ENCODE data around the gene LGALS1. TPM values are rescaled to one million over a fixed set of nuclear protein-coding genes. Genes with fewer than 3 reads are reported as not detected.
A peak's percentile ranks its signal among the peaks of the same experiment; 100 is the strongest.

LGALS1 gene
- total and polyA plus RNA-seq, 12 donors: 190 to 4,628 (median 918) TPM

DNA sequence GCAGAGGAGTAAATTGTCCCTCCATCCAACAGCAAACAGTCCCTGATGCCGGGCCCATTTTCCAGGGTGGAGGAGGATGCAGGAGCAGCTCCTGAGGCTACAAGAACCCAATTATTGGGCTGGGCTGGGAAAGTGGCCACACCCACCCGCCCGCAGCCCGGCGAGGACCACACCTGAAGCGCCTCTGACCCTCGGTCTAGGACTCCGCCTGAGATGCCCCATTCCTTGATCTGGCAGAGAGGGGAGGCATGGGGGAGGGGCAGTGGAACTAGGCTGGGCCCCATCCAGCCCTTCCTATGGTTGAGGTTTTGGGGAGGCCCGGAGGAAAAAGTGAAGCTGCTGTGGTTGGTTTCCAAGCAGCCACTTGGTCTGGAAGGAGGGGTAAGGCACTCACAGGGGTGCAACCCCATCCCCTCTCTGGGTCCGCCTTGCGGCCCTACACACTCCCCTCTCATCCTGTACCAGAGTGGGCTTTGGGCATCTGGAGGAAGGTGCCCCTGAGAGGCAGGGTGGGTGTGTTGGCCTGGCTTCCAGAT lies 2.4 kb upstream of the LGALS1 start:
- DNase-seq: no peak

GRCh38 chr22:37674248-37674647 lies 1.2 kb upstream of the LGALS1 start:
- Histone ChIP-seq H3K4me1 (replicated peaks in 1 of 2) (peaks cover 20 to 32% of the 10 kb centered on the region in 2 donors), H3K27me3 (no peaks in the 10 kb centered on the region), H3K9me3 (replicated peaks in 1 of 3) (no peaks in the 10 kb centered on the region), H3K27ac (peak overlapping the region in 4 of 5 donors; percentile 85 to 98 (median 94)), H3K36me3 (replicated peaks in 1 of 2) (peaks cover 0 to 5% of the 10 kb centered on the region in 2 donors), H3K4me3 (no peak overlapping the region)
- DNase-seq: no peak
- intact Hi-C loops (cut with DNase I): no loop called here
- TF ChIP-seq, protein P1, sequence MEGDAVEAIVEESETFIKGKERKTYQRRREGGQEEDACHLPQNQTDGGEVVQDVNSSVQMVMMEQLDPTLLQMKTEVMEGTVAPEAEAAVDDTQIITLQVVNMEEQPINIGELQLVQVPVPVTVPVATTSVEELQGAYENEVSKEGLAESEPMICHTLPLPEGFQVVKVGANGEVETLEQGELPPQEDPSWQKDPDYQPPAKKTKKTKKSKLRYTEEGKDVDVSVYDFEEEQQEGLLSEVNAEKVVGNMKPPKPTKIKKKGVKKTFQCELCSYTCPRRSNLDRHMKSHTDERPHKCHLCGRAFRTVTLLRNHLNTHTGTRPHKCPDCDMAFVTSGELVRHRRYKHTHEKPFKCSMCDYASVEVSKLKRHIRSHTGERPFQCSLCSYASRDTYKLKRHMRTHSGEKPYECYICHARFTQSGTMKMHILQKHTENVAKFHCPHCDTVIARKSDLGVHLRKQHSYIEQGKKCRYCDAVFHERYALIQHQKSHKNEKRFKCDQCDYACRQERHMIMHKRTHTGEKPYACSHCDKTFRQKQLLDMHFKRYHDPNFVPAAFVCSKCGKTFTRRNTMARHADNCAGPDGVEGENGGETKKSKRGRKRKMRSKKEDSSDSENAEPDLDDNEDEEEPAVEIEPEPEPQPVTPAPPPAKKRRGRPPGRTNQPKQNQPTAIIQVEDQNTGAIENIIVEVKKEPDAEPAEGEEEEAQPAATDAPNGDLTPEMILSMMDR (IDR thresholded peaks at IDR 0.05): no peak
- TF ChIP-seq POLR2A (IDR thresholded peaks at IDR 0.05): no peak
- WGBS, 4 donors: 77 to 83% (median 82%) methylated on average over 11 to 12 of the region's 12 CpGs

More for the DNA sequence above, 2.4 kb upstream of the LGALS1 start:
- Histone ChIP-seq H3K9me3 (replicated peaks in 1 of 3) (no peaks in the 10 kb centered on the region), H3K27me3 (no peaks in the 10 kb centered on the region), H3K27ac (peak overlapping the region in 1 of 5 donors; percentile 49), H3K4me3 (no peak overlapping the region), H3K4me1 (replicated peaks in 1 of 2) (peaks cover 20 to 32% of the 10 kb centered on the region in 2 donors), H3K36me3 (replicated peaks in 1 of 2) (no peaks in the 10 kb centered on the region)
- TF ChIP-seq, protein P1 (IDR thresholded peaks at IDR 0.05): no peak
- TF ChIP-seq POLR2A (IDR thresholded peaks at IDR 0.05): no peak
- intact Hi-C loops (cut with DNase I): no loop called here
- WGBS, 4 donors: 64 to 77% (median 75%) methylated on average over 3 to 11 of the region's 11 CpGs

DNA sequence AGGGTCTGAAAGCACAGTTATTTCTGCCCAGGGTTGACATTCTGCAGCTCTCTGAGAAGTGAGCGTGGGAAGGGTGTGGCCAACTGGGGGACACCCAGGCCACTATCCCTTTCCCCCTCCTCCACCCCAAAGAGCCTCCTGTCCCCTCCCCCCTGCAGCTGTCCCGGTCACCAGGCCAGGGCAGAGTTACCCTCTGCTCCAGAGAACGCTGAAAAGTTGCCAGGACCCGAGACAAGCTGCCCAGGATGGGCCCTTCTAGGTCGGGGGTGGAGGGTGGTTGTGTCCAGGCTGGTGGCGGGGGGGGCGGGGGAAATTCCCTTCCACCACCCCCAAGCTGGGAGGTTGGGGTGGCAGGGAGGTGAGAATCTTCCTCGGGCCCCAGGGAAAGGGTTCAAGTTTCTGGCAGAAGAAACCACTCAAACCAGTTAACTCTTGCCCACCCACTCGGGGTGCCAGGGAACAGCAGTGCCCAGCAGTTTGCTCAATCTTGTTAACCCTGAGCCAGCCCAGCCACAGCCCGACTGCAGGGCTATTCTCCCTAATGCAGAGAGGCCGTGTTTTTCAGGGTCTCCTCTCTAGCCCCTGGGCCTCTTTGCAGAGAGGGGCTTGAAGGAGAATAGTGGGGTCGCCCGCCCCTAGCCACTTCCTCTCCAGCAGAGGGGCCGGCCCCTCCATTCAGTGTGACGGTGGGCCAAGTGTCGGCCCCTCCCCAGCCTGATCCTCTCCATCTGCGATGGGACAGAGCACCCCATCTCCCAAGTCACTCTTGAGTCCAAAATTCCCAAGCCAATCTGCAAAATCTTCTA lies 697 bp downstream of the LGALS1 start:
- Histone ChIP-seq H3K27ac (peak overlapping the region; percentile 85 to 98 (median 93)), H3K27me3 (no peaks in the 10 kb centered on the region), H3K4me1 (replicated peaks in 1 of 2) (peaks cover 20 to 32% of the 10 kb centered on the region in 2 donors), H3K9me3 (replicated peaks in 1 of 3) (no peaks in the 10 kb centered on the region), H3K36me3 (replicated peaks in 1 of 2) (peaks cover 0 to 12% of the 10 kb centered on the region in 2 donors), H3K4me3 (peak overlapping the region; percentile 27 to 79 (median 48))
- intact Hi-C loops (cut with DNase I): no loop called here
- TF ChIP-seq, protein P1 (IDR thresholded peaks at IDR 0.05): no peak
- peak in 1 of 2 donors; percentile 1 for TF ChIP-seq POLR2A (IDR thresholded peaks at IDR 0.05)
- peak; percentile 74 to 84 (median 78) for DNase-seq
- 5 to 10% (median 8%) methylated on average over 10 to 17 of the region's 17 CpGs for WGBS, 4 donors

GRCh38 chr22:37676736-37677492 lies 1.5 kb downstream of the LGALS1 start:
- intact Hi-C loops (cut with DNase I): no loop called here
- 0 to 1% (median 0%) methylated on average over 8 to 42 of the region's 42 CpGs for WGBS, 4 donors

More at GRCh38 chr22:37676736-37677492, 1.5 kb downstream of the LGALS1 start:
- Histone ChIP-seq H3K36me3 (replicated peaks in 1 of 2) (peaks cover 0 to 12% of the 10 kb centered on the region in 2 donors), H3K9me3 (replicated peaks in 1 of 3) (no peaks in the 10 kb centered on the region), H3K27ac (peak overlapping the region; percentile 85 to 98 (median 93)), H3K4me1 (replicated peaks in 1 of 2) (peaks cover 20 to 32% of the 10 kb centered on the region in 2 donors), H3K4me3 (peak overlapping the region; percentile 27 to 79 (median 44)), H3K27me3 (no peaks in the 10 kb centered on the region)
- peak; percentile 91 to 93 (median 91) for DNase-seq
- TF ChIP-seq, protein P1 (IDR thresholded peaks at IDR 0.05): no peak
- peak in 1 of 2 donors; percentile 49 for TF ChIP-seq POLR2A (IDR thresholded peaks at IDR 0.05)

All from adrenal gland (tissue), 12 donors.